ENCODE results near the gene DLGAP1.
"Not testable (repeated sequence)": the region's sequence is repeated elsewhere in the genome, so short reads cannot be mapped to it uniquely, and the experiment has no call there.

The DLGAP1 gene

GRCh38 chr18:3480827-3481573 is 974.1 kb downstream of the DLGAP1 start:
- DNase-seq = no peak

DNA sequence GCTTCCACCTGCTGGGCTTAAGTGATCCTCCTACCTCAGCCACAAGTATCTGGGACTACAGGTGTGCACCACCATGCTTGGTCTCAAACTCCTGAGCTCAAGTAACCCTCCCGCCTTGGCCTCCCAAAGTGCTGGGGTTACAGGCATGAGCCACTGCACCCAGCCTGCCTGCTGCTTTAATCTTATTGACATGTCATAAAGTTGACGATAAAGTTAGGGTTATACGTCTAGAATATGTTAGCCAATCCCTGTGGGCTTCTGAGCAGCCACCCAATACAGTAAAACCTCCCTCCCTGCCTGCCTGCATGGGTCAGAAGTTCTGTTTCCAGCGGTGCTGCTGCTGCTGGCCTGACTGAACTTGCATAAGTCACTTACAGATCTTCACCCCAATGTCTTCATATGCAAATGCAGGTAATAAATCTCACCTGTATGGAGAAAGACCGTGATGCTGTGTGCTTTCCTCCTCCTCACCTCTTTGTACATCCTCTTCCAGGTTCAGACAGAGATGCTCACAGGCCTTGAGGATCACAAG is 975.1 kb downstream of the DLGAP1 start:
- DNase-seq = no peak

GRCh38 chr18:3478262-3478978 is 976.7 kb downstream of the DLGAP1 start:
- DNase-seq = no peak

- DNase-seq = no peak
These were observed 982.2 kb downstream of the DLGAP1 start for GRCh38 chr18:3472681-3473544.

- DNase-seq = not testable (repeated sequence)
These were observed 983.0 kb downstream of the DLGAP1 start for GRCh38 chr18:3472121-3472520.

GRCh38 chr18:3471141-3471648 is 983.9 kb downstream of the DLGAP1 start:
- DNase-seq = no peak

DNA sequence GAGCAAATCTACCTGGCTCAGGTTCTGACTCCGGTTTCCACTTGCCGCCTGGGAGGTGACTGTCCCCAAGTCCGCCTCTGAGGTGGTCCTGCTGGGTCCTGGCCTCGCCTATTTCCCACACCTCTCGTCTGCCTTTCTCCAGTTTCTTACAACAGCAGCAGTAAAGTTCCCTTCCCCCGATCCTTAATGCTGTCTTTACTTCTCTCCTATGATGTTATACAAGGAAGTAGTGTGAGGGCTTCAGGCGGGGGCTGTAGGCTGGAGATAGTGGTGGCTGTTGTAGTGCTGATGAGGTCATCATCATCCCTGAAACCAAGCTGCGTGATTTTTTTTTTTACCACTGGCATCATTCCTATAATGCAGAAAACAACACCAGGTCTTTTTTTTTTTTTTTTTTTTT is 986.3 kb downstream of the DLGAP1 start:
- DNase-seq = no peak

GRCh38 chr18:3468066-3468705 is 986.9 kb downstream of the DLGAP1 start:
- DNase-seq = no peak

GRCh38 chr18:3466872-3467271 is 988.2 kb downstream of the DLGAP1 start:
- no peak for DNase-seq

DNA sequence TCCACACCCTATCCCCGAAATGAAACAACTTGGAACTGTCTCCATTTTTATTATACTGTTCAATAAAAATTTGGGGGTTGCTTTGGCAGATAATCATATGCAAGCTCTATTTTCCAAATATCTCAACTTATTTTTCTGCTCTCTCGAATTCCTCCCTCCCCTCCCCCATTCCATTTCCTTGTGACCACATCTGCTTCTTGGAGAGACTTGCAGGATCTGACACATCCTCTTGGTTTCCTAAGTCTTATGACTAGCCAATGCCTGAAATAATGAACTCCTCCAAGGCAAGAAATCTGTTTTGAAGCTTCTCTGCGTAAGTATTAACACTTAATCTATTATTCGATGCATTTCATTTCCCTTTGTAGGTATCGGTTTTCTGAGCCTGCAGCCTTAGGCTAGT is 989.1 kb downstream of the DLGAP1 start:
- no peak for DNase-seq

- no peak for DNase-seq
These were observed 992.1 kb downstream of the DLGAP1 start for GRCh38 chr18:3463051-3463450.

DNA sequence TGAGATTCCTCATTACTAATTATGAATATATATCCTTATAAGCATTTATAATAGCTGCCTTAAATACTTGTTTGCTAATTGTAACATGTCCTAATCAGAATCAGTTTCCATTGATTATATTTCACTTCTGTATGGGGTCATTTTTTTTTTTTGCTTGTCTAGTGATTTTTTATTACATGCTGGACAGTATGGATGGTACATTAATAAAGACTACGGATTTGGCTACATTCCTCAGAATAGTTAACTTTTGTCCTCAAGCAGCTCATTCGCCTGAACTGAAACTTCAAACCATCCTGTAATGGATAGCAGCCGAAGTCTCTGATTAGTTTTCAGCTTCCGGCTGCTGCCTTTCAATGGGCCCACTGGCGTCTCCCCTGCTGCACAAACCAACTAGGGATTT is 993.4 kb downstream of the DLGAP1 start:
- no peak for DNase-seq

DNA sequence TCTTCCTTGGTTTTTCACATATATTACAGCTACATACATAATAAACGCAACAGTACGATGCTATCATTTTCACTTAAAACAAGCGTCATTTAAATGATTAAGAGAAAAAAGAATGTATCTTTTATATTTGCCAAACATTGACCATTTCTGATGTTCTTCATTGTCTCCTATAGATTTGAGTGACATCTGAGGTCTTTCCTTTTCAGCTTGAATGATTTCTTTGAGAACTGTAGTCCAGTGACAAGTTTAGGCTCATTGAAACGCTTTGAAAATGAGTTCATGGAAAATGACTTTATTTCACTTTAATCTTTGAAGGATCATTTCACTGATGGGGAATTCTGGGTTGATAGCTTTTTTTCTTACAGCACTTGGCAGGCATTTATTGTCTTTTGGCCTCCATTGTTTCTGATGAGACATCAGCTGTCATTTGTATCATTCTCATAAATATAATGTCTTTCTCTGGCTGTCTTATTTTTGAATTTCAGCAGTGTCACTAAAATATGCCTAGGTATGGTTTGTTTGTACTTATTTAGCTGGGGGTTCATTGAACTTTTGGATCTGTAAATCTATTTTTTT is 994.2 kb downstream of the DLGAP1 start:
- DNase-seq = no peak

GRCh38 chr18:3458952-3459853 is 995.9 kb downstream of the DLGAP1 start:
- DNase-seq = no peak

DNA sequence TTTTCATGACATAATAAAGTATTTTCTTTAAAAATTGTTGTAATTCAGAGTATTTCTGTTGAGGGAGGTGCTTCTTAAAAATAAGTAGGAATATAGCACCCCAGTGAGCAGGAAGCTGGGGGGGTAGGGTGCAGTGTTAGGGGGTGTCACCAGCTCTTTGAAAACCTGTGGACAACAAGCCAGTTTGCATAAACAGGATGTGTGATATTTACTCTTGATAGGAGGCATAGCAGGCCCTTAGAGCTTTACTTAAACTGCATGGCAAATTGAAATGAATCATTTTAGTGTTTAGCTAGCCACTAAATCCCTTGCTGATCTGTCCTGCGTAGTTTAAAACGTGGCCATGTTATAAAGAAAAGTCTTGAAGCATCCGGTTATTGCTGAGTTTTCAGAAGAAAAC is 996.7 kb downstream of the DLGAP1 start:
- DNase-seq = no peak

- DNase-seq = no peak
These were observed 997.8 kb downstream of the DLGAP1 start for GRCh38 chr18:3457261-3457724.

- no peak for DNase-seq
These were observed 998.4 kb downstream of the DLGAP1 start for GRCh38 chr18:3456686-3457069.

DNA sequence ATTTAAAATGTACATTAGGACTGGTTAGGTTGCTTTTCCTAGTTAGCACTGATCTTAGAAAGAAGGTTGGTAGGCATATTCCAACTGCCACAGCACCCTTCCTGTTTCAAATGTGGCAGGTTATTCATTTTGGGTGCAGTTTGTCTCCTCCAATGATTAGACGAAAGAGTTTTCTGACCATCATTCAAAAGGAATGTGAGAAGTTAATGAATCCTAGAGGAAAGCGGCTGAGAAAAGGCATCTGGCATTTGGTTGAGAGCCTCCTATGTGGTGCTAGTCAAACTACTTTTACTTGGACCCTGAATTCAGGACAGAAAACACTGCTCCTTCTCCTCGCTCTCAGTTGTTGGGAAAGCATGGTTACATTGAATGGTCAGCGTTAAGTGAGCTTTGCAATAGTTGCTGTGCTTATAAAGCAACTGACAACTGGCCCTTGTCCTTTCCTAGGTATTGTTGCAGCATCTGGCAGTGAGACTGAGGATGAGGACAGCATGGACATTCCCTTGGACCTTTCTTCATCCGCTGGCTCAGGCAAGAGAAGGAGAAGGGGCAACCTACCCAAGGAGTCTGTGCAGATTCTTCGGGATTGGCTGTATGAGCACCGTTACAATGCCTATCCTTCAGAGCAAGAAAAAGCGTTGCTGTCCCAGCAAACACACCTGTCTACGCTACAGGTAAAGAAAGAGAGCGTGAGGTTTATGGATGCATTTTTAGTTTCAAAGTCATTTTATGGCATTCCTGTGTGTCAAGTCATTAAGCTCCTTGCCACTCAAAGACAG is 999.0 kb downstream of the DLGAP1 start:
- DNase-seq = no peak

GRCh38 chr18:3455090-3455635 is 999.9 kb downstream of the DLGAP1 start:
- no peak for DNase-seq

All from activated T-cell treated with anti-CD3 and anti-CD28 coated beads for 4 hours (primary cell).